A549 (cell line): ENCODE data around the gene CENPB.

Experiments used
- CEBPB ChIP-seq, 2 experiments: fragments of >200 bp in 1 of 2; sonication (Bioruptor Twin) in 1 of 2; formaldehyde crosslinking in 1 of 2; IDR thresholded peaks; 2 replicates each; pipeline ENCODE4 v1.6.1; 2012 to 2016
- EP300 ChIP-seq, 2 experiments: fragments of >200 bp; sonication (Bioruptor Twin); formaldehyde crosslinking; IDR thresholded peaks; 2 replicates in 1 of 2; 3 replicates in 1 of 2; pipeline ENCODE4 v1.6.1; 2016 to 2017
- NR3C1 ChIP-seq: fragments of >200 bp; sonication (Bioruptor Twin); formaldehyde crosslinking; IDR thresholded peaks from 3 replicates; pipeline ENCODE4 v1.6.1; 2017
- POLR2A ChIP-seq: IDR thresholded peaks from 2 replicates; pipeline ENCODE4 v1.6.1; 2012; ENCODE audit warnings: mild to moderate bottlenecking, low read length
- RFX5 ChIP-seq: fragments of 450-650 bp; IDR thresholded peaks from 2 replicates; pipeline ENCODE4 v1.7.1; 2014; ENCODE audit warnings: antibody characterized with exemption, mild to moderate bottlenecking, moderate library complexity
- RNF2 ChIP-seq: fragments of 200-600 bp; sonication (generic); IDR thresholded peaks from 2 replicates; pipeline ENCODE4 v1.6.1; 2016; ENCODE audit warnings: low read depth, mild to moderate bottlenecking, antibody characterized with exemption, moderate library complexity, borderline replicate concordance
- SMC3 ChIP-seq: fragments of >200 bp; sonication (Bioruptor Twin); formaldehyde crosslinking; IDR thresholded peaks from 3 replicates; pipeline ENCODE4 v1.6.1; 2018; ENCODE audit warnings: inconsistent platforms
- ZFP36 ChIP-seq: fragments of 450-650 bp; IDR thresholded peaks from 2 replicates; pipeline ENCODE4 v1.6.1; 2014; ENCODE audit warnings: borderline replicate concordance; ENCODE audit not compliant: partially characterized antibody
- TF ChIP-seq, protein P1 (sequence below): fragments of >200 bp; sonication (Bioruptor Twin); formaldehyde crosslinking; IDR thresholded peaks from 3 replicates; pipeline ENCODE4 v1.5.1; 2016
- TF ChIP-seq, protein P2 (sequence below): fragments of 250-450 bp; sonication (Bioruptor Pico); IDR thresholded peaks from 2 replicates; pipeline ENCODE4 v1.5.0; 2021; ENCODE audit warnings: mild to moderate bottlenecking, moderate library complexity, borderline replicate concordance
- TF ChIP-seq, protein P3 (sequence below): IDR thresholded peaks from 2 replicates; pipeline ENCODE4 v1.6.1; 2012

- TF ChIP-seq EP300 (IDR thresholded peaks at IDR 0.05) = no peak
- TF ChIP-seq RNF2 = no peak
- TF ChIP-seq RFX5 = no peak
- TF ChIP-seq, protein P1, sequence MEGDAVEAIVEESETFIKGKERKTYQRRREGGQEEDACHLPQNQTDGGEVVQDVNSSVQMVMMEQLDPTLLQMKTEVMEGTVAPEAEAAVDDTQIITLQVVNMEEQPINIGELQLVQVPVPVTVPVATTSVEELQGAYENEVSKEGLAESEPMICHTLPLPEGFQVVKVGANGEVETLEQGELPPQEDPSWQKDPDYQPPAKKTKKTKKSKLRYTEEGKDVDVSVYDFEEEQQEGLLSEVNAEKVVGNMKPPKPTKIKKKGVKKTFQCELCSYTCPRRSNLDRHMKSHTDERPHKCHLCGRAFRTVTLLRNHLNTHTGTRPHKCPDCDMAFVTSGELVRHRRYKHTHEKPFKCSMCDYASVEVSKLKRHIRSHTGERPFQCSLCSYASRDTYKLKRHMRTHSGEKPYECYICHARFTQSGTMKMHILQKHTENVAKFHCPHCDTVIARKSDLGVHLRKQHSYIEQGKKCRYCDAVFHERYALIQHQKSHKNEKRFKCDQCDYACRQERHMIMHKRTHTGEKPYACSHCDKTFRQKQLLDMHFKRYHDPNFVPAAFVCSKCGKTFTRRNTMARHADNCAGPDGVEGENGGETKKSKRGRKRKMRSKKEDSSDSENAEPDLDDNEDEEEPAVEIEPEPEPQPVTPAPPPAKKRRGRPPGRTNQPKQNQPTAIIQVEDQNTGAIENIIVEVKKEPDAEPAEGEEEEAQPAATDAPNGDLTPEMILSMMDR = no peak
- TF ChIP-seq POLR2A = no peak
- TF ChIP-seq, protein P2, sequence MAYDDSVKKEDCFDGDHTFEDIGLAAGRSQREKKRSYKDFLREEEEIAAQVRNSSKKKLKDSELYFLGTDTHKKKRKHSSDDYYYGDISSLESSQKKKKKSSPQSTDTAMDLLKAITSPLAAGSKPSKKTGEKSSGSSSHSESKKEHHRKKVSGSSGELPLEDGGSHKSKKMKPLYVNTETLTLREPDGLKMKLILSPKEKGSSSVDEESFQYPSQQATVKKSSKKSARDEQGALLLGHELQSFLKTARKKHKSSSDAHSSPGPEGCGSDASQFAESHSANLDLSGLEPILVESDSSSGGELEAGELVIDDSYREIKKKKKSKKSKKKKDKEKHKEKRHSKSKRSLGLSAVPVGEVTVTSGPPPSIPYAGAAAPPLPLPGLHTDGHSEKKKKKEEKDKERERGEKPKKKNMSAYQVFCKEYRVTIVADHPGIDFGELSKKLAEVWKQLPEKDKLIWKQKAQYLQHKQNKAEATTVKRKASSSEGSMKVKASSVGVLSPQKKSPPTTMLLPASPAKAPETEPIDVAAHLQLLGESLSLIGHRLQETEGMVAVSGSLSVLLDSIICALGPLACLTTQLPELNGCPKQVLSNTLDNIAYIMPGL (CRISPR knock-in tag) = no peak
- TF ChIP-seq SMC3 = no peak
- no peak for TF ChIP-seq ZFP36
- no peak for TF ChIP-seq CEBPB (IDR thresholded peaks at IDR 0.05)
- no peak for TF ChIP-seq NR3C1
- TF ChIP-seq, protein P3, sequence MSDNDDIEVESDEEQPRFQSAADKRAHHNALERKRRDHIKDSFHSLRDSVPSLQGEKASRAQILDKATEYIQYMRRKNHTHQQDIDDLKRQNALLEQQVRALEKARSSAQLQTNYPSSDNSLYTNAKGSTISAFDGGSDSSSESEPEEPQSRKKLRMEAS = no peak
Measured at GRCh38 chr20:3755814-3756480, 30.6 kb downstream of the CENPB start.
